SH-SY5Y (cell line): Measurements from ENCODE around the gene MLC1.

ENCODE experiments used
- GATA2 ChIP-seq: IDR thresholded peaks from 2 replicates; pipeline ENCODE4 v1.6.1; 2011; ENCODE audit warnings: mild to moderate bottlenecking, low read depth, low read length
- GATA3 ChIP-seq: IDR thresholded peaks from 2 replicates; pipeline ENCODE4 v1.6.1; 2011; ENCODE audit warnings: low read depth, mild to moderate bottlenecking, low read length, moderate library complexity

DNA sequence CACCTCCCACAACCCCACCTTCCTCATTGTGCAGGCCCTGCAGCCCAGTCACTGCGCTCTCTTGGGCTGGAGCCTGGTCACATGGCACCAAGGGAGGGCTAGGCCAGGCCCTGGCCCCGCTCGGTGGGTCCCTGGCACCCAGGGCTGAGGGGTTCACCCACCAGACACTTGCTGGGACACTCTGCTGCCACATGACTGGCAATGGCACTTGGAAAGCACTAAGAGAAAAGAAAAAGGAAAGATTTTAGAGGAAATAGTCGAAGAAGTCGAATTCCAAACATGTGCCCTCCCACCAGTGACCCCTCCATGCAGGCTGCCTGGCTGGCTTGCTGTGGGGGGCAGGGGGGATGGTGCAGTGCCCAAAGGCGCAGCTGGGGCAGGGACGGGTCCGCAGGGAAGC, 14.9 kb downstream of the MLC1 start:
- TF ChIP-seq GATA3 (no peak), GATA2 (no peak)
